ENCODE data around the gene OSGEP.

Gene OSGEP

DNA sequence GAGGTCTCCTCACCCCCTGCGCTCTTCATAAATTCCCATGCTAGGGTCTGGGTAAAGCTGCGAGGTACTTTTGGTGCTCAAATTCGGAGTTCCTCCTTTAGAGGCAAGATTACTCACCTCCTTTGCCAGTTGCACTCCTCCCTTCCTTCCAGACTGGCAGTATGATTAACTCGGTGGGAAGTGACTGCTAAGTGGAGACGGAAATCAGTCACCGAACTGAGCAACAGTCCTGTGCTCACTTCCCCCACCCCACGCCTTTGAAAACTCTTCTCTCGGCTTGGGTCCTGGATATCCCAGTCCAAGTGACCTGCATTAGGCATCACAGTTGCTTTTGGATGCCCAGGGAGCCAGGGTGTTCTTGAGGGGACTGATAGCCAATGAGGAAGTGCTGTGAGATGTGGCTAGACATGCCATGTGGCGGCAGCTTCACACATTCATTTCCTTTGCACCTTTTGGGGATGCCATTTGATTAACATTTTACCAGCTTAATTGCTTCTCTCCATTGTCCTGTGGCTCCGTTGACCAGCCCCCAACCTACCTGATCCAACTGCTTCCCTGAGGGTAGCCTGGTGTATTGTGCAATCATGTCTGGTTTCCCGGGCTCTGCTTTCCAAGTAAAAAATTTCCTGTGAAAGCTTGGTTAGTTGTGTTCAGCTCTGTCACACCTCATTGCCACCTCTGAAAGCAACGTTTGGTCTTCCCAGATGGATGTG is 15.4 kb upstream of the OSGEP start:
- peak overlapping the region; percentile 85 for H3K4me3 ChIP-seq (replicated peaks; ENCODE audit: low read depth, low read length)
- peaks cover 18% of the 10 kb centered on the region for H3K36me3 ChIP-seq (ENCODE audit: control insufficient read depth, insufficient read depth, low read length)
- TF ChIP-seq, protein P1, sequence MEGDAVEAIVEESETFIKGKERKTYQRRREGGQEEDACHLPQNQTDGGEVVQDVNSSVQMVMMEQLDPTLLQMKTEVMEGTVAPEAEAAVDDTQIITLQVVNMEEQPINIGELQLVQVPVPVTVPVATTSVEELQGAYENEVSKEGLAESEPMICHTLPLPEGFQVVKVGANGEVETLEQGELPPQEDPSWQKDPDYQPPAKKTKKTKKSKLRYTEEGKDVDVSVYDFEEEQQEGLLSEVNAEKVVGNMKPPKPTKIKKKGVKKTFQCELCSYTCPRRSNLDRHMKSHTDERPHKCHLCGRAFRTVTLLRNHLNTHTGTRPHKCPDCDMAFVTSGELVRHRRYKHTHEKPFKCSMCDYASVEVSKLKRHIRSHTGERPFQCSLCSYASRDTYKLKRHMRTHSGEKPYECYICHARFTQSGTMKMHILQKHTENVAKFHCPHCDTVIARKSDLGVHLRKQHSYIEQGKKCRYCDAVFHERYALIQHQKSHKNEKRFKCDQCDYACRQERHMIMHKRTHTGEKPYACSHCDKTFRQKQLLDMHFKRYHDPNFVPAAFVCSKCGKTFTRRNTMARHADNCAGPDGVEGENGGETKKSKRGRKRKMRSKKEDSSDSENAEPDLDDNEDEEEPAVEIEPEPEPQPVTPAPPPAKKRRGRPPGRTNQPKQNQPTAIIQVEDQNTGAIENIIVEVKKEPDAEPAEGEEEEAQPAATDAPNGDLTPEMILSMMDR (IDR thresholded peaks at IDR 0.05; ENCODE audit: insufficient read depth, low read length, poor library complexity, severe bottlenecking) = no peak
- H3K27me3 ChIP-seq (replicated peaks; ENCODE audit: control insufficient read depth, insufficient read depth, low read length) = no peaks in the 10 kb centered on the region
- DNase-seq (ENCODE audit: extremely low read depth, insufficient read length) = peak; percentile 55

DNA sequence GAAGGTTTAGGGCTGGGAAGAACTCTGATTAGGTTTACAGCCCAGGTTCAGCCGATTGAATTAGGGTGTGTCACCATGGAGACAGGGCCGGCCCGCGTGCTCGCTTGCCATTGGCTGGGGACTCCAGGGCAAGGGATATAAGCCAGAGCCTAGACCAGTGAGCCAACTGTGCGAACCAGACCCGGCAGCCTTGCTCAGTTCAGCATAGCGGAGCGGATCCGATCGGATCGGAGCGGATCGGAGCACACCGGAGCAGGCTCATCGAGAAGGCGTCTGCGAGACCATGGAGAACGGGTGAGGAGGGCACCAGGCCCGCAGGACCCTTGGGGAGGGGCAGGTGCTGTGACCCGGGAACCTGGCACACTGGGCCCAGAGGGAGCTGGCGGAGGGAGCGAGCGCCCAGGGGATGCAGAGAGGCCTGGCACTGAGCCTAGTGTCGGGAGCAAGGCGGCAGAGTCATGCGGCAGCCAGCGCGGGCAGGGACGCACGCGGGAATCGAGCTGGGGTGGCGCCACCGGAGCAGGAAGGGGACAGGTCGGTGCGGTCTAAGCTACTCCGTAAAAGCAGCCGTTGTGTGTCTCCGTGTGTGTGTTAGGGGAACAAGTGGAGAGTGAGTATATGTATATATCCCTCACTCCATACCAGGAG is 14.8 kb upstream of the OSGEP start, which contains the start of gene PNP:
Gene PNP (plus strand): TSS at position 165 of the 648 bp plus-strand sequence. CDS start 119 bp downstream, at position 284.
- peak; percentile 89 for DNase-seq (ENCODE audit: extremely low read depth, insufficient read length)
- Histone ChIP-seq H3K4me3 (replicated peaks; ENCODE audit: low read depth, low read length) (peak within 1 kb of the TSS; percentile 85), H3K36me3 (ENCODE audit: control insufficient read depth, insufficient read depth, low read length) (peaks cover 12% of the 10 kb centered on the region), H3K27me3 (replicated peaks; ENCODE audit: control insufficient read depth, insufficient read depth, low read length) (no peaks in the 10 kb centered on the region)
- TF ChIP-seq, protein P1 (IDR thresholded peaks at IDR 0.05; ENCODE audit: insufficient read depth, low read length, poor library complexity, severe bottlenecking) = peak; percentile 8

DNA sequence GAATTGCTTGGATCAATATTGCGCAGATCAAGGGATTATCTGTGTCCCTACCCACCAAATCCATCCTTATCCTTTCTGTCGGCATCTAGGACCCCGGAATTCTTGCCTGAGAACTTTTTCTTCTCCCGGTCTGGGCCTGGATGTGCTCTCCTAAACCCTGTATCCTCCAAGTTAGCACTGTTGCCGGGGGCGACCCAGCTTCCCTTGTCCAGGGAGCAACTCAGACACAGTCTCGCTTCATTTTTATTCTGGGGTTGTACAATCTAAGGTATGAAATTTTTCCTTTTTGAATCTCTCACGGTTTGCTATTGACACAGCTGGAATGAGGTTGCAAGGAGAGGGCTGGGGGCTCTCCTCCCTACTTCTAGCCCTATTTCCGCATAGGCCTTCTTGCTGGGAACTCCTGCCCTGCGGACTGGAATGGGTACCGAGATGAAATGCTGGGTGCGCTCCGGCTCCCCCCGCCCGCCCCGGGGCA is 14.2 kb upstream of the OSGEP start:
- TF ChIP-seq, protein P1 (IDR thresholded peaks at IDR 0.05; ENCODE audit: insufficient read depth, low read length, poor library complexity, severe bottlenecking) = no peak
- peak overlapping the region; percentile 85; the same call in 1 of the 2 replicates for H3K4me3 ChIP-seq (replicated peaks; ENCODE audit: low read depth, low read length)
- H3K27me3 ChIP-seq (replicated peaks; ENCODE audit: control insufficient read depth, insufficient read depth, low read length) = no peaks in the 10 kb centered on the region
- DNase-seq (ENCODE audit: extremely low read depth, insufficient read length) = no peak
- H3K36me3 ChIP-seq (ENCODE audit: control insufficient read depth, insufficient read depth, low read length) = peaks cover 10% of the 10 kb centered on the region

DNA sequence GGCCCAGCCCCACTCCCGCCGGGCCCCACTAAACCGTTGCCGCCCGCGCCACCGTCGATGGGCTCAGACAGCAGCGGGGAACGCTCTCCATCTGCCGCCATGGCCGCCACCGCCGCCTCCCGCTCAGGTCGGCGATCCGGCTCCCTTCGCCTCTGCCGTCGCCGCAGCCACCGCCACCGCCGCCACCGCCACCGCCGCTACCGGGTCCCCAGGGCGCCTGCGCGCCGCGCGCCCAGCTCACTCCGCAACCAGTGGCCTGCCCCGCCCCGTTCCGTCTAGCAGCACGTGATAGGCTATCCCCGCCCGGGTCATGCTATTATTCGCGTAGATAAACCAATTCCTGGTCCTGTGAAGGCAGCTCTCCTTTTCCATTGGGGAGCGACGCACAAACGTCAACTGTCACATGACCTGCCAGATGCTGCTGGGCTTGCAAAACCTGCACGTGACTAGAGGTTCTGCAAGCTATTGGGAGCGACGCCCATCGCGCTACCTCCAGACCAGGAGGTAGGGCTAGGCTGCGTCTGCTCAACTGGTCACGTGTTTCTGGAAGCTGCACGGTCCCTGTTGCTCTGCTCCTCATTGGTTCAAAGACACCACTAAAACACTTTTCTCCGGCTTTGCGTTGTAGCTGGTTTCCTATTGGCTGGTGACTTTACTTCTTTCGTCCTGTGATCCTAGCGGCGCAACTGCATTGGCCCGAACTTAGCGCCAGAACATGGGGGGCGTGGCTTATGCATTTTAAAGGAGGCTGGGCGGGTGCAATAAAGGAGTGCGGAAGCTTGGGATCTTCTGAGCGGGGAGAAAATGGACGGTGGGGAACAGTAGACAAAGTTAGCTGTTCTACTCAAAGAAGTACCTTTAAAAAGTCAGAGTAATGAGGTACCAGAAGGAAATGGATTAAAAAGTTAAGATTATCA is 6.9 kb upstream of the OSGEP start, which contains the start of gene PIP4P1:
Gene PIP4P1 (minus strand): TSS at position 210 of the 917 bp plus-strand sequence. CDS start 109 bp downstream, at position 101.
- Histone ChIP-seq H3K36me3 (ENCODE audit: control insufficient read depth, insufficient read depth, low read length) (peaks cover 20% of the 10 kb centered on the region), H3K27me3 (replicated peaks; ENCODE audit: control insufficient read depth, insufficient read depth, low read length) (no peaks in the 10 kb centered on the region), H3K4me3 (replicated peaks; ENCODE audit: low read depth, low read length) (peak within 1 kb of the TSS; percentile 93)
- TF ChIP-seq, protein P1 (IDR thresholded peaks at IDR 0.05; ENCODE audit: insufficient read depth, low read length, poor library complexity, severe bottlenecking) = no peak
- DNase-seq (ENCODE audit: extremely low read depth, insufficient read length) = peak; percentile 95

DNA sequence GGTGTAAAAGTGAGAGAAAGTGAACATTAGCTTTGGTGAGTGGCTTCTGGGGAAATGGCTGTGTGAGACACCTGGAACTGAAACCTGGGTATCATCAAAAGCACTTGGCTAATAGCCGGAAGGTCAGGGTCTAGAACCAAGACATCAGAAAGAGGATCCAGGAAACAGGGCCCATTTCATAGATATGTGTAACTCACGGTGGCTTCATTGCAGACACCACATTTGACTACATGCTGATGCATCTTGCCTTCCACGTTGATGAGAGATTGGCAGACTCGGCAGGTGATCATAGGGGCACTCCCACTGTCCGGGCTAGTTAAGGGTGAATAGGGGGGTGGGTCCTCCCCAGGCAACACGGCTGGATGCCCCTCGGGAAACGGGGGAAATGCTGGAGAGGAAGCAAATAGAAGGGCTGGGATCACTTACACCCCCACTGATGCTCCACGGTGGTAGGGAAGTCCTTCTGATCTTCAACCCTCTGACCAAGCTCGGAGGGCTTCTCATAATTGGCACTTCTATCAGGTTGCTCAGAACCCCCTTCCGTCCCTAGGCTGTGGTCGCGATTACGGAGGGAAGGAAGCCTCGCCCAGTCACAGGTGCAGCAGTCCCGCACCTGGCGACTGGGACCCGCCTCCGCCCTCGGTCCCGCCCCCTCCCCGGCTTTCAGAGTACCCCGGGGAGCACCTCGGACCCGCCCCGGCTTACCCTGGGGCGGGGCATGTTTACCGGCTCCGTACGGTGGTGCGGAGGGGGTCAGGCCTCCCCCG is 6.0 kb upstream of the OSGEP start:
- DNase-seq (ENCODE audit: extremely low read depth, insufficient read length) = peak; percentile 73
- TF ChIP-seq, protein P1 (IDR thresholded peaks at IDR 0.05; ENCODE audit: insufficient read depth, low read length, poor library complexity, severe bottlenecking) = no peak

More for the DNA sequence above, 6.0 kb upstream of the OSGEP start:
- Histone ChIP-seq H3K27me3 (replicated peaks; ENCODE audit: control insufficient read depth, insufficient read depth, low read length) (no peaks in the 10 kb centered on the region), H3K36me3 (ENCODE audit: control insufficient read depth, insufficient read depth, low read length) (peaks cover 20% of the 10 kb centered on the region), H3K4me3 (replicated peaks; ENCODE audit: low read depth, low read length) (peak overlapping the region; percentile 93)
